Measurements from ENCODE around the gene TMEM163. TPM values are rescaled to one million over a fixed set of nuclear protein-coding genes. Genes with fewer than 3 reads are reported as not detected.

Gene TMEM163
- total RNA-seq, 4 donors from 2014 or later: not detected

GRCh38 chr2:134460583-134460998 is 258.2 kb downstream of the TMEM163 start:
- Histone ChIP-seq H3K9me3 (no peaks in the 10 kb centered on the region), H3K4me3 (no peak overlapping the region), H3K36me3 (peaks cover 0 to 8% (median 0%) of the 10 kb centered on the region in 3 donors), H3K4me1 (no peaks in the 10 kb centered on the region), H3K27me3 (no peaks in the 10 kb centered on the region), H3K27ac (no peak overlapping the region)
- 61 to 67% methylated on average over 3 to 8 of the region's 8 CpGs for WGBS, 2 donors
- no peak for DNase-seq (ENCODE audit: low spot score in 2 of 2)
- TF ChIP-seq, protein P1, sequence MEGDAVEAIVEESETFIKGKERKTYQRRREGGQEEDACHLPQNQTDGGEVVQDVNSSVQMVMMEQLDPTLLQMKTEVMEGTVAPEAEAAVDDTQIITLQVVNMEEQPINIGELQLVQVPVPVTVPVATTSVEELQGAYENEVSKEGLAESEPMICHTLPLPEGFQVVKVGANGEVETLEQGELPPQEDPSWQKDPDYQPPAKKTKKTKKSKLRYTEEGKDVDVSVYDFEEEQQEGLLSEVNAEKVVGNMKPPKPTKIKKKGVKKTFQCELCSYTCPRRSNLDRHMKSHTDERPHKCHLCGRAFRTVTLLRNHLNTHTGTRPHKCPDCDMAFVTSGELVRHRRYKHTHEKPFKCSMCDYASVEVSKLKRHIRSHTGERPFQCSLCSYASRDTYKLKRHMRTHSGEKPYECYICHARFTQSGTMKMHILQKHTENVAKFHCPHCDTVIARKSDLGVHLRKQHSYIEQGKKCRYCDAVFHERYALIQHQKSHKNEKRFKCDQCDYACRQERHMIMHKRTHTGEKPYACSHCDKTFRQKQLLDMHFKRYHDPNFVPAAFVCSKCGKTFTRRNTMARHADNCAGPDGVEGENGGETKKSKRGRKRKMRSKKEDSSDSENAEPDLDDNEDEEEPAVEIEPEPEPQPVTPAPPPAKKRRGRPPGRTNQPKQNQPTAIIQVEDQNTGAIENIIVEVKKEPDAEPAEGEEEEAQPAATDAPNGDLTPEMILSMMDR (IDR thresholded peaks at IDR 0.05): peak in 4 of 5 experiments; percentile 19 to 47 (median 30)
- TF ChIP-seq POLR2A (IDR thresholded peaks at IDR 0.05): no peak

DNA sequence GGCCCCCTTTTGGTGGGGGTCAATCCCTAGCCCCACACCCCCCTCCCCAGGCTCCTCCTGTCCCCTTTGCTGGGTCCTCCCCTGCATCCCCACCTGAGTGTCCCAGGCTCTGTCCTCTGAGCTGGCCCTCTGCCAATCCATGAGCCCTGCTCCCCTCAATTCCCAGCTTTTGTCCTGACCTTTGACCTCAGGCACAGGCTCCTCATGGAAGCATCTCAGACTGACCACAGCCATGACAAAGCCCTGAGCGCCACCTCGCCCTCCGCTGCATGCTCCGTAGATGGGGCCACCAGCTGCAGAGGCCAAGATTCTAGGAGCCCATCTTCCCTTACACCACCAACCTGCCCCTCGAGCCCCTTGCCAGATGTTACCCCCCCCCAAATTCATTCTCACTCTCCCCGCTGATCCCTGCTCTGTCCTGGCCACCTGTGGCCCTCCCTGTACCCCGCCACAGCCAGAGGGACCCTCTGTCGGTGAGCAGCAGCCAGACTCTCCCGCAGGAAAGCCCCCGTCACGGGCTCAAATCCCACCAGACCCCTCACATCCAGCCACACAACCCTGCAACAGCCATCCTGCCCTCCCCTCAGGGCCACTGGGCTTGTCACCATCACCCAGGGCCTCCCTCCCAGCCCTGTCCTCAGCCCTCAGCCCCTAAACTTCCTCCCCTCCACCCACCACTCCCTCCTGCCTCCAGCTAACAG is 258.9 kb downstream of the TMEM163 start:
- Histone ChIP-seq H3K27me3 (no peaks in the 10 kb centered on the region), H3K4me3 (no peak overlapping the region), H3K9me3 (no peaks in the 10 kb centered on the region), H3K27ac (no peak overlapping the region), H3K4me1 (no peaks in the 10 kb centered on the region), H3K36me3 (peaks cover 0 to 15% (median 0%) of the 10 kb centered on the region in 3 donors)
- DNase-seq (ENCODE audit: low spot score in 2 of 2): no peak
- WGBS, 2 donors: 92 to 93% methylated on average over 11 of the region's 11 CpGs
- TF ChIP-seq EP300 (IDR thresholded peaks at IDR 0.05) (no peak), POLR2A (IDR thresholded peaks at IDR 0.05) (no peak)
- TF ChIP-seq, protein P1 (IDR thresholded peaks at IDR 0.05): no peak

- Histone ChIP-seq H3K4me1 (no peaks in the 10 kb centered on the region), H3K27ac (no peak overlapping the region), H3K9me3 (no peaks in the 10 kb centered on the region), H3K36me3 (peaks cover 0 to 16% (median 0%) of the 10 kb centered on the region in 3 donors), H3K4me3 (no peak overlapping the region), H3K27me3 (no peaks in the 10 kb centered on the region)
- TF ChIP-seq, protein P1 (IDR thresholded peaks at IDR 0.05): no peak
- TF ChIP-seq POLR2A (IDR thresholded peaks at IDR 0.05): no peak
- no peak for TF ChIP-seq EP300 (IDR thresholded peaks at IDR 0.05)
- WGBS, 2 donors: 89 to 92% methylated on average over 10 of the region's 10 CpGs
- no peak for DNase-seq (ENCODE audit: low spot score in 2 of 2)
These were observed 259.9 kb downstream of the TMEM163 start for GRCh38 chr2:134458950-134459349.

GRCh38 chr2:134458473-134458853 is 260.3 kb downstream of the TMEM163 start:
- H3K27me3 ChIP-seq: no peaks in the 10 kb centered on the region
- no peak for TF ChIP-seq POLR2A (IDR thresholded peaks at IDR 0.05)
- TF ChIP-seq EP300 (IDR thresholded peaks at IDR 0.05): no peak
- TF ChIP-seq, protein P1 (IDR thresholded peaks at IDR 0.05): no peak
- H3K4me3 ChIP-seq: no peak overlapping the region
- WGBS, 2 donors: 93 to 95% methylated on average over 6 of the region's 6 CpGs
- no peaks in the 10 kb centered on the region for H3K4me1 ChIP-seq
- DNase-seq (ENCODE audit: low spot score in 2 of 2): no peak
- H3K9me3 ChIP-seq: no peaks in the 10 kb centered on the region
- no peak overlapping the region for H3K27ac ChIP-seq
- peaks cover 0 to 16% (median 0%) of the 10 kb centered on the region in 3 donors for H3K36me3 ChIP-seq

GRCh38 chr2:134457765-134458472 is 260.9 kb downstream of the TMEM163 start:
- Histone ChIP-seq H3K27me3 (no peaks in the 10 kb centered on the region), H3K4me3 (no peak overlapping the region), H3K4me1 (no peaks in the 10 kb centered on the region), H3K9me3 (no peaks in the 10 kb centered on the region), H3K36me3 (peaks cover 0 to 13% (median 0%) of the 10 kb centered on the region in 3 donors), H3K27ac (no peak overlapping the region)
- DNase-seq (ENCODE audit: low spot score in 2 of 2): no peak
- TF ChIP-seq EP300 (IDR thresholded peaks at IDR 0.05): no peak
- no peak for TF ChIP-seq POLR2A (IDR thresholded peaks at IDR 0.05)
- WGBS, 2 donors: 87 to 88% methylated on average over 18 of the region's 18 CpGs
